ENCODE measurements around the gene FLVCR2. TPM values are rescaled to one million over a fixed set of nuclear protein-coding genes. Genes with fewer than 3 reads are reported as not detected.

FLVCR2 gene
- total RNA-seq, 1 experiment from 2014 or later = 12.4 TPM

DNA sequence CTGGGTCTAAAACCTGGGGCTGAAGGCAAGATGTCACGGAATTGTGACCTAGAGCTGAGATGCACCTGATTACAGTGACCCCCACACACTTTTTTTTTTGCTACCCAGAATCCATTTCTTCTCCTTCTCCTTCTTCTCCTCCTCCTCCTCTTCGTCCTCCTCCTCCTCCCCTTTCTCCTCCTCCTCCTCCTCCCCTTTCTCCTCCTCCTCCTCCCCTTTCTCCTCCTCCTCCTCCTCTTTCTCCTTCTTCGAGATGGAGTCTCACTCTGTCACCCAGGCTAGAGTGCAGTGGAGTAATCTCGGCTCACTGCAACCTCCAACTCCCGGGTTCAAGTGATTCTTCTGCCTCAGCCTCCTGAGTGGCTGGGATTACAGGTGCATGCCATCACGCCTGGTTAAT, 19.4 kb upstream of the FLVCR2 start:
- CTCF ChIA-PET = interaction anchor here (0.6 to 3.1 kb wide), 7 partner anchors 33 to 423 kb away, joined by 3 to 47 read pairs (median 21); partner anchors contain the start of genes BATF and TGFB3
- Histone ChIP-seq H3K27me3 (ENCODE audit: insufficient read depth, low read depth) (no peaks in the 10 kb centered on the region), H3F3A (ENCODE audit: insufficient read depth, low read depth) (peaks cover 57% of the 10 kb centered on the region), H3K4me1 (replicated peaks; ENCODE audit: insufficient read depth) (peaks cover 72% of the 10 kb centered on the region), H4K20me1 (ENCODE audit: insufficient read depth) (no peaks in the 10 kb centered on the region), H3K9me3 (ENCODE audit: insufficient read depth, low read depth) (peaks cover 5% of the 10 kb centered on the region; the same call in 1 of the 2 replicates), H3K27ac (peak overlapping the region; percentile 89), H3K4me2 (peak overlapping the region; percentile 37), H2AFZ (no peak overlapping the region), H3K36me3 (ENCODE audit: low read depth) (no peaks in the 10 kb centered on the region), H3K4me3 (no peak overlapping the region), H3K79me2 (ENCODE audit: low read depth) (no peaks in the 10 kb centered on the region), H3K9me2 (ENCODE audit: insufficient read depth) (no peaks in the 10 kb centered on the region)
- intact Hi-C loops (cut with micrococcal nuclease; ENCODE audit: unreplicated experiment) = loop anchor here (10.0 kb wide), 1 partner anchor 984 kb away; no protein-coding TSS in a partner anchor
- DNase-seq = no peak
- TF ChIP-seq, protein P1, sequence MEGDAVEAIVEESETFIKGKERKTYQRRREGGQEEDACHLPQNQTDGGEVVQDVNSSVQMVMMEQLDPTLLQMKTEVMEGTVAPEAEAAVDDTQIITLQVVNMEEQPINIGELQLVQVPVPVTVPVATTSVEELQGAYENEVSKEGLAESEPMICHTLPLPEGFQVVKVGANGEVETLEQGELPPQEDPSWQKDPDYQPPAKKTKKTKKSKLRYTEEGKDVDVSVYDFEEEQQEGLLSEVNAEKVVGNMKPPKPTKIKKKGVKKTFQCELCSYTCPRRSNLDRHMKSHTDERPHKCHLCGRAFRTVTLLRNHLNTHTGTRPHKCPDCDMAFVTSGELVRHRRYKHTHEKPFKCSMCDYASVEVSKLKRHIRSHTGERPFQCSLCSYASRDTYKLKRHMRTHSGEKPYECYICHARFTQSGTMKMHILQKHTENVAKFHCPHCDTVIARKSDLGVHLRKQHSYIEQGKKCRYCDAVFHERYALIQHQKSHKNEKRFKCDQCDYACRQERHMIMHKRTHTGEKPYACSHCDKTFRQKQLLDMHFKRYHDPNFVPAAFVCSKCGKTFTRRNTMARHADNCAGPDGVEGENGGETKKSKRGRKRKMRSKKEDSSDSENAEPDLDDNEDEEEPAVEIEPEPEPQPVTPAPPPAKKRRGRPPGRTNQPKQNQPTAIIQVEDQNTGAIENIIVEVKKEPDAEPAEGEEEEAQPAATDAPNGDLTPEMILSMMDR (conservative IDR thresholded peaks at IDR 0.05) = no peak
- TF ChIP-seq EZH2 (IDR thresholded peaks at IDR 0.05; ENCODE audit: low read depth) = no peak
- BruUV-seq (replicated peaks) = no TSS peak
- POLR2A ChIA-PET (ENCODE audit: unreplicated experiment) = interaction anchor here (0.5 to 2.1 kb wide), 3 partner anchors 38 to 671 kb away, joined by 3 to 31 read pairs (median 7); partner anchors contain the start of gene ZC2HC1C

DNA sequence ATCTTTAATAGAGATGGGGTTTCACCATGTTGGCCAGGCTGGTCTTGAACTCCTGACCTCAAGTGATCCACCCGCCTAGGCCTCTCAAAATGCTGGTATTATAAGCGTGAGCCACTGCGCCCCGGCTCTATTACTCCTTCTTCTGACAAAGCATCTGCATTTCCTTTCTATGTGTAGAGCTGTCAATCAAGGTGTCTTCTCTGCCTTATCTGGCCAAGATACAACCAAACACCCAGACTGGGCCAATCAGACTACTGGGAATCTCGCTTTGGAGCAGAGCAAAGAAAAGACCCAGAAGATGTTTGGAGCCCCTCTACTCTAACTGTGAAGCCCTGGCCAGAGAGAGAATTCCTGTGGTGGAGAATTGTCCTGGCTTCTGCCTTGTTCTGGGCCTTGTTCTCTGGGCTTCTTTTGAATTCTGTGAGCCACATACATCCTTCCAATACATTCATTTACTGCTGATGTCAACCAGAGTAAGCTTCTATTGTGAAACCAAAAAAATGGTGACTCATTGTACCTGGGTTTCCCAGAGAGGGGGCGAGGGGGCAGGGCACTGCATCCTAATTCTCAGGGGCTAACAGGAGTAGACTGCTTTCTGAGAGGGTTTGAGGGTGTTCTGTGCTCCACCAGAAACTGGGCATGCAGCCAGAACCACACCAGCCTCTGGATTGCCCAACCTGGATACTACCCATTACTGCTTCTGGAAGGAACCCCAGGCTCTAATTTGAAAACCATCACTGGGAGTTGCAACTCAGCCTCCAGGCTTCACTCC, 18.8 kb upstream of the FLVCR2 start:
- Histone ChIP-seq H3F3A (ENCODE audit: insufficient read depth, low read depth) (peaks cover 51% of the 10 kb centered on the region), H3K4me2 (peak overlapping the region; percentile 52)
- peak; percentile 97 to 98 for DNase-seq

DNA sequence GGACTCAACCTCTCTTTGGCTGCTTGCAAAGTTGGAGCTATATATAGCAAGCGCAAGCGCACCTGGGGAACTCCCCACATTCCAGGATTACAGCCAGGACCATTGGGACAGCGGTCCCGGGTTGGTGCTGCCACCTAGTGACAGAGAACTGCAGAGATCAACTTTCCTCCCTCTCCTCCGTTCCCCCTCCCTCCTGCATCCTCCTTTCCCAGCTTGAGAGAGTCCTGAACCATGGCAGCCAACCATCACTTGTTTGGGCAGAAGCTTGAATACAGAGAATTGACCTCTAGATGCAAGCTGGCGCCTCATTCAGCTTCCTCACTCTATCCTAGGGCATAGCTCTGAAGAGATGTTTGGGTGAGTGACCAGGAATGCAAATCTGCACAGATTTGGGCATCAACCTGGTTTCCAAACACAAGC, 17.4 kb upstream of the FLVCR2 start:
- H3K4me2 ChIP-seq = peak overlapping the region; percentile 52
- TF ChIP-seq EZH2 (IDR thresholded peaks at IDR 0.05; ENCODE audit: low read depth) = no peak
- TF ChIP-seq, protein P1 (conservative IDR thresholded peaks at IDR 0.05) = peak; percentile 99
- peak; percentile 90 to 98 for DNase-seq
- no peaks in the 10 kb centered on the region for H3K9me2 ChIP-seq (ENCODE audit: insufficient read depth)
- peaks cover 41% of the 10 kb centered on the region for H3F3A ChIP-seq (ENCODE audit: insufficient read depth, low read depth)
- H3K4me1 ChIP-seq (replicated peaks; ENCODE audit: insufficient read depth) = peaks cover 57% of the 10 kb centered on the region
- no peaks in the 10 kb centered on the region for H3K79me2 ChIP-seq (ENCODE audit: low read depth)
- no peaks in the 10 kb centered on the region for H3K36me3 ChIP-seq (ENCODE audit: low read depth)
- intact Hi-C loops (cut with micrococcal nuclease; ENCODE audit: unreplicated experiment) = loop anchor here (1.0 to 10.0 kb wide), 9 partner anchors 18 to 676 kb away; partner anchors contain the start of gene DLST
- H3K27me3 ChIP-seq (ENCODE audit: insufficient read depth, low read depth) = no peaks in the 10 kb centered on the region
- ChIA-PET CTCF (interaction anchor here (0.5 to 3.1 kb wide), 45 partner anchors 11 to 429 kb away, joined by 3 to 47 read pairs (median 5); partner anchors contain the start of genes BATF, JDP2 and TGFB3), POLR2A (ENCODE audit: unreplicated experiment) (interaction anchor here (0.6 to 2.1 kb wide), 11 partner anchors 18 to 417 kb away, joined by 3 to 31 read pairs (median 4); partner anchors contain the start of gene BATF)
- H3K4me3 ChIP-seq = no peak overlapping the region
- peak overlapping the region; percentile 89 for H3K27ac ChIP-seq
- no TSS peak for BruUV-seq (replicated peaks)
- peaks cover 5% of the 10 kb centered on the region; the same call in 1 of the 2 replicates for H3K9me3 ChIP-seq (ENCODE audit: insufficient read depth, low read depth)
- no peaks in the 10 kb centered on the region for H4K20me1 ChIP-seq (ENCODE audit: insufficient read depth)
- H2AFZ ChIP-seq = no peak overlapping the region

More for the DNA sequence above, 18.8 kb upstream of the FLVCR2 start:
- H3K27me3 ChIP-seq (ENCODE audit: insufficient read depth, low read depth) = no peaks in the 10 kb centered on the region
- no peak overlapping the region for H3K4me3 ChIP-seq
- ChIA-PET POLR2A (ENCODE audit: unreplicated experiment) (interaction anchor here (0.5 to 2.1 kb wide), 6 partner anchors 37 to 490 kb away, joined by 3 to 31 read pairs (median 4); partner anchors contain the start of genes BATF and ZC2HC1C), CTCF (interaction anchor here (0.6 to 3.1 kb wide), 13 partner anchors 17 to 422 kb away, joined by 3 to 47 read pairs (median 10); partner anchors contain the start of genes BATF and TGFB3)
- intact Hi-C loops (cut with micrococcal nuclease; ENCODE audit: unreplicated experiment) = loop anchor here (1.0 to 10.0 kb wide), 4 partner anchors 17 to 985 kb away; partner anchors contain the start of gene DLST
- H3K27ac ChIP-seq = peak overlapping the region; percentile 89
- H2AFZ ChIP-seq = no peak overlapping the region
- peaks cover 69% of the 10 kb centered on the region for H3K4me1 ChIP-seq (replicated peaks; ENCODE audit: insufficient read depth)
- TF ChIP-seq, protein P1 (conservative IDR thresholded peaks at IDR 0.05) = no peak
- TF ChIP-seq EZH2 (IDR thresholded peaks at IDR 0.05; ENCODE audit: low read depth) = no peak
- BruUV-seq (replicated peaks) = TSS peak; percentile 90
- H3K79me2 ChIP-seq (ENCODE audit: low read depth) = no peaks in the 10 kb centered on the region
- peaks cover 5% of the 10 kb centered on the region; the same call in 1 of the 2 replicates for H3K9me3 ChIP-seq (ENCODE audit: insufficient read depth, low read depth)
- H3K36me3 ChIP-seq (ENCODE audit: low read depth) = no peaks in the 10 kb centered on the region
- H3K9me2 ChIP-seq (ENCODE audit: insufficient read depth) = no peaks in the 10 kb centered on the region
- H4K20me1 ChIP-seq (ENCODE audit: insufficient read depth) = no peaks in the 10 kb centered on the region

All from PC-9 (cell line).